Ammon's horn (tissue), 1 donor: ENCODE results near the gene C10orf88.
A peak's percentile ranks its signal among the peaks of the same experiment; 100 is the strongest.
"Not testable (repeated sequence)": the region's sequence is repeated elsewhere in the genome, so short reads cannot be mapped to it uniquely, and the experiment has no call there.

Source experiments
- DNase-seq: peaks from one replicate; pipeline ENCODE4 v3.0.0-alpha.2; 2016; ENCODE audit warnings: low spot score

The C10orf88 gene

GRCh38 chr10:122957474-122957873 is 3.4 kb upstream of the C10orf88 start:
- DNase-seq: no peak

- DNase-seq: no peak
Measured at GRCh38 chr10:122955892-122956291, 1.9 kb upstream of the C10orf88 start.

GRCh38 chr10:122954731-122955050 is 664 bp upstream of the C10orf88 start:
- DNase-seq: no peak

DNA sequence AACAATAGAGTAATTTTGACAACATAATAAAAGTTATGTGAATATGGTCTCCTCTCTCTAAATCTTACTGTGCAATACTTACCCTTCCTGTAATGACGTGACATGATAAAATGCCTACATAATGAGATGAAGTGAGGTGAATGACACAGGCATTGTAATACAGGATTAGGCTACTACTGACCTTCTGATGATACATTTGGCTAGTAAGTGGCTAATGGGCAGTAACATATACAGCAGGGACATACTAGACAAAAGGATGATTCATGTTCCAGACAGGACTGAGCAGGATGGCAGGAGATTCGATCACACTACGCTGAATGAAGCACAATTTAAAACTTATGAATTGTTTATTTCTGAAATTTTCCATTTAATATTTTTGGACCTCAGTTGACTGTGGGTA is 4.7 kb downstream of the C10orf88 start:
- no peak for DNase-seq

- DNase-seq: no peak
Measured at GRCh38 chr10:122939856-122940543, 14.0 kb downstream of the C10orf88 start.

GRCh38 chr10:122939133-122939855 is 14.7 kb downstream of the C10orf88 start:
- no peak for DNase-seq

- DNase-seq: no peak
Measured at GRCh38 chr10:122931088-122931906, 22.7 kb downstream of the C10orf88 start.

DNA sequence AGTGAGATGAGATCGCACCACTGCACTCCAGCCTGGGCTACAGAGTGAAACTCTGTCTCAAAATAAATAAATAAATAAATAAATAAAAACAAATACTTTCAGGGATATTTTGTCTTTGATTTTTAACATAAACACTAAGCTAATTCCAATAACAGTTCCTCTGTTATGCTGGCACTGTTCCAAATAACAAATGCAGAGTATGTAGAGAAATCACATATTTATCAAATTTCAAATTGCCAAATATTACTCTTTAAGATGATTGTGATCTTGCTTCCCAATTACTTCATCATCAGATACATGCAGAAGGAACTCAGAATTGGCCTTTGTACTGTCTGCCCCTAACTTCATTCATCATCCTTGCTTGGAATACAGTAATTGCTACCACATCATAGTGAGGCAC is 23.9 kb downstream of the C10orf88 start:
- no peak for DNase-seq

DNA sequence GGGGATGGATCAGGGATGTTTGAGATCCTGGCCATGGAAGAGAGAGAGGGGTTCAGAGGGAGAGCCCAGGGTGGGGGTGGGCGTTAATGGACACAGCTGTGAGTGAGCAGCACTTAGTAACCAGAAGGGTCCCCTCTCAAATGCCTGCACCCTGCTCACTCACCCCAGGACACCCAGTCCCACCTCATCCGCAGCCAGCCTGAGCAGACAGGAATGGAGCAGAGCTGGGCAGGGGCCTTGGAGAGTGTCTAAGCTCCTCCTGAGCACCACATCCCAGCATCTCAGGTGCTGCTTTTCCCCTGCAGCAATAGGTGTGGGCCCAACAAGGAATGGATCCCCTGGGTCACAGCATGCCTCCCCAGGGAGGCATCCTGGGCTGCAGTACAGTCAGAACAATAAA is 38.3 kb downstream of the C10orf88 start:
- no peak for DNase-seq

DNA sequence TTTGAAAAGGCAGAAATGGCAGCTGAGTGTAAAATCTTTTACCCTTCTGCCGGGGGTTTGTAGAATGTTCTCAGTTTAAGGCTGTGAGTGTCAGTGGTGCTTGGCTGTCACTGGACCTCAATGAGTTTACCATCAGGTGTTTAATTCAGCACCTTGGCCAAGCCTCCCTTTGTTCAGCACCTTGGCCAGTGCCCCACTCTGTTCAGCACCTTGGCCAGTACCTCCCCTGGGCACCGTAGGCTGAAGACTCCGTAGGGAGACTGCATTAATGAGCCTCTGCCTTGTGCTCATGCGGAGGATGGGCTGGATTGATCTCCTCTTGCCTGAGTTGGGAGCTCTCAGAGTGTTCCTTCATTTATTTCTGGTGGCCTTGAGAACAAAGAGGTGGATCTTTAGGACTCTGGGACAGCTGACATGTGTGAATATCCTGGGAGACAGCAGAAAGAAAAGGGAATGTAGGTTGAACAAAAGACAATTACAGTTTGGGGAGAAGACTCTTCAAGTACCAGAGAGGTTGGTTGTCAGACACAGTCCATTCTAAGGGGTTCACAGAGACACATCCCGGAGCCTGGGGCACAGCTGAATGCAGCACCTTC is 42.0 kb downstream of the C10orf88 start:
- DNase-seq: peak; percentile 8

GRCh38 chr10:122910310-122910709 is 43.7 kb downstream of the C10orf88 start, which contains the start of gene FAM24A:
Gene FAM24A (plus strand): TSS chr10:122910610. CDS start chr10:122911635, 1,025 bp downstream.
- DNase-seq: no peak

- DNase-seq: not testable (repeated sequence)
Measured at GRCh38 chr10:122903861-122904260, 50.2 kb downstream of the C10orf88 start.

GRCh38 chr10:122894261-122894944 is 59.6 kb downstream of the C10orf88 start:
- DNase-seq: no peak

DNA sequence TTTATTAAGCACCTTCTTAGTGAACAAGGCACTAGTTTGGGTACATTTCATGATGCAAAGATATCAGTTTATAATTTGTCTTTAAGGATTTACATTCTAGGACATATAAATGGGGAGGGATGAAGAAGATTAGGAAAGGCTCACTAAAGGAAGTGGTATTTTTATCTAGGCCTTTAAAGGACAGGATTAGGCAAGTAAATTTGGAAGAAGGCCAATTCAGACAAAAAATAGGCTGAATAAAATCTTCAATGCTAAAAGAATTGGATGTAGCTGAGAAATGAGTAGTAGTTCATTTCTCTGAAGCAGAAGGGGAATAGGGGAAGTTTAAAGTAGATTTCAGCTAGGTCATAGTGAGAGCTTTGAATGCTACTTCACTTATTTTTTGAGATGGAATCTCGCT is 69.9 kb downstream of the C10orf88 start:
- DNase-seq: no peak

- no peak for DNase-seq
Measured at GRCh38 chr10:122882766-122883165, 71.3 kb downstream of the C10orf88 start.
